Measurements from ENCODE around the gene GIMAP4.

GIMAP4 gene

GRCh38 chr7:150566123-150566522 is 1.1 kb upstream of the GIMAP4 start:
- H3K4me3 ChIP-seq (replicated peaks; ENCODE audit: insufficient read depth, low read length), result no peak overlapping the region
- no peak overlapping the region for H3K27ac ChIP-seq (replicated peaks)
- DNase-seq (ENCODE audit: low read depth in 1 of 2, low spot score in 1 of 2), result no peak
- TF ChIP-seq, protein P1, sequence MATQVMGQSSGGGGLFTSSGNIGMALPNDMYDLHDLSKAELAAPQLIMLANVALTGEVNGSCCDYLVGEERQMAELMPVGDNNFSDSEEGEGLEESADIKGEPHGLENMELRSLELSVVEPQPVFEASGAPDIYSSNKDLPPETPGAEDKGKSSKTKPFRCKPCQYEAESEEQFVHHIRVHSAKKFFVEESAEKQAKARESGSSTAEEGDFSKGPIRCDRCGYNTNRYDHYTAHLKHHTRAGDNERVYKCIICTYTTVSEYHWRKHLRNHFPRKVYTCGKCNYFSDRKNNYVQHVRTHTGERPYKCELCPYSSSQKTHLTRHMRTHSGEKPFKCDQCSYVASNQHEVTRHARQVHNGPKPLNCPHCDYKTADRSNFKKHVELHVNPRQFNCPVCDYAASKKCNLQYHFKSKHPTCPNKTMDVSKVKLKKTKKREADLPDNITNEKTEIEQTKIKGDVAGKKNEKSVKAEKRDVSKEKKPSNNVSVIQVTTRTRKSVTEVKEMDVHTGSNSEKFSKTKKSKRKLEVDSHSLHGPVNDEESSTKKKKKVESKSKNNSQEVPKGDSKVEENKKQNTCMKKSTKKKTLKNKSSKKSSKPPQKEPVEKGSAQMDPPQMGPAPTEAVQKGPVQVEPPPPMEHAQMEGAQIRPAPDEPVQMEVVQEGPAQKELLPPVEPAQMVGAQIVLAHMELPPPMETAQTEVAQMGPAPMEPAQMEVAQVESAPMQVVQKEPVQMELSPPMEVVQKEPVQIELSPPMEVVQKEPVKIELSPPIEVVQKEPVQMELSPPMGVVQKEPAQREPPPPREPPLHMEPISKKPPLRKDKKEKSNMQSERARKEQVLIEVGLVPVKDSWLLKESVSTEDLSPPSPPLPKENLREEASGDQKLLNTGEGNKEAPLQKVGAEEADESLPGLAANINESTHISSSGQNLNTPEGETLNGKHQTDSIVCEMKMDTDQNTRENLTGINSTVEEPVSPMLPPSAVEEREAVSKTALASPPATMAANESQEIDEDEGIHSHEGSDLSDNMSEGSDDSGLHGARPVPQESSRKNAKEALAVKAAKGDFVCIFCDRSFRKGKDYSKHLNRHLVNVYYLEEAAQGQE (IDR thresholded peaks at IDR 0.05; ENCODE audit: insufficient replicate concordance, low read depth), result no peak
- TF ChIP-seq GABPA (IDR thresholded peaks at IDR 0.05; ENCODE audit: low read depth) (no peak), SPI1 (IDR thresholded peaks at IDR 0.05; ENCODE audit: borderline replicate concordance, low read depth) (no peak), POLR2AphosphoS5 (IDR thresholded peaks at IDR 0.05; ENCODE audit: low read depth) (no peak)
- TF ChIP-seq, protein P2, sequence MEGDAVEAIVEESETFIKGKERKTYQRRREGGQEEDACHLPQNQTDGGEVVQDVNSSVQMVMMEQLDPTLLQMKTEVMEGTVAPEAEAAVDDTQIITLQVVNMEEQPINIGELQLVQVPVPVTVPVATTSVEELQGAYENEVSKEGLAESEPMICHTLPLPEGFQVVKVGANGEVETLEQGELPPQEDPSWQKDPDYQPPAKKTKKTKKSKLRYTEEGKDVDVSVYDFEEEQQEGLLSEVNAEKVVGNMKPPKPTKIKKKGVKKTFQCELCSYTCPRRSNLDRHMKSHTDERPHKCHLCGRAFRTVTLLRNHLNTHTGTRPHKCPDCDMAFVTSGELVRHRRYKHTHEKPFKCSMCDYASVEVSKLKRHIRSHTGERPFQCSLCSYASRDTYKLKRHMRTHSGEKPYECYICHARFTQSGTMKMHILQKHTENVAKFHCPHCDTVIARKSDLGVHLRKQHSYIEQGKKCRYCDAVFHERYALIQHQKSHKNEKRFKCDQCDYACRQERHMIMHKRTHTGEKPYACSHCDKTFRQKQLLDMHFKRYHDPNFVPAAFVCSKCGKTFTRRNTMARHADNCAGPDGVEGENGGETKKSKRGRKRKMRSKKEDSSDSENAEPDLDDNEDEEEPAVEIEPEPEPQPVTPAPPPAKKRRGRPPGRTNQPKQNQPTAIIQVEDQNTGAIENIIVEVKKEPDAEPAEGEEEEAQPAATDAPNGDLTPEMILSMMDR (IDR thresholded peaks at IDR 0.05; ENCODE audit: insufficient read depth, low read length), result no peak
- H3K27me3 ChIP-seq (ENCODE audit: insufficient read depth, poor library complexity, severe bottlenecking), result no peaks in the 10 kb centered on the region

DNA sequence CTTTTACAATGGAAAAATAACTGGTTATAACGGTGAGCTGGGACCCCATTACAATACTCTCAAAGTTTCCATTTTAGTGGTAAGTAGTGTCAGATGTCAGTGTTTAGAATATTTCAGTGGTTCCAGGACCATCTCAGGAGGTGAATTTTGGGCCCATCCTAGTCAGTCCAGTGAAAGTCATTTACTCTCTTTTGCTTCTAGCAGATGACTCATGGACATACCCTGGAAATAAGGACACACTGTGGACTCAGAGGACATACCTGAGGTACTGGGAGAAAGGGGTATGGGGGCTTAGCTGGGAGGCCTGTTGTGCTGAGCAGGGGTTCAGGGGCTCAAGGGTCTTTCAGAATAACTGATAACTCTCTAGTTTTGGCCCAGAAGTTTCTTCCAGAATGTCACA is 618 bp upstream of the GIMAP4 start:
- no peak for DNase-seq (ENCODE audit: low read depth in 1 of 2, low spot score in 1 of 2)
- Histone ChIP-seq H3K27me3 (ENCODE audit: insufficient read depth, poor library complexity, severe bottlenecking) (no peaks in the 10 kb centered on the region), H3K27ac (replicated peaks) (no peak overlapping the region), H3K4me3 (replicated peaks; ENCODE audit: insufficient read depth, low read length) (no peak overlapping the region)
- TF ChIP-seq GABPA (IDR thresholded peaks at IDR 0.05; ENCODE audit: low read depth) (no peak), POLR2AphosphoS5 (IDR thresholded peaks at IDR 0.05; ENCODE audit: low read depth) (no peak)

GRCh38 chr7:150567871-150568301 is 696 bp downstream of the GIMAP4 start:
- Histone ChIP-seq H3K27ac (replicated peaks) (no peak overlapping the region), H3K4me3 (replicated peaks; ENCODE audit: insufficient read depth, low read length) (no peak overlapping the region), H3K27me3 (ENCODE audit: insufficient read depth, poor library complexity, severe bottlenecking) (no peaks in the 10 kb centered on the region)
- no peak for DNase-seq (ENCODE audit: low read depth in 1 of 2, low spot score in 1 of 2)
- no peak for TF ChIP-seq SPI1 (IDR thresholded peaks at IDR 0.05; ENCODE audit: borderline replicate concordance, low read depth)
- no peak for TF ChIP-seq GABPA (IDR thresholded peaks at IDR 0.05; ENCODE audit: low read depth)
- TF ChIP-seq, protein P1 (IDR thresholded peaks at IDR 0.05; ENCODE audit: insufficient replicate concordance, low read depth), result no peak
- TF ChIP-seq, protein P2 (IDR thresholded peaks at IDR 0.05; ENCODE audit: insufficient read depth, low read length), result no peak
- TF ChIP-seq POLR2AphosphoS5 (IDR thresholded peaks at IDR 0.05; ENCODE audit: low read depth), result no peak

- no peak overlapping the region for H3K27ac ChIP-seq (replicated peaks)
- no peaks in the 10 kb centered on the region for H3K27me3 ChIP-seq (ENCODE audit: insufficient read depth, poor library complexity, severe bottlenecking)
- H3K4me3 ChIP-seq (replicated peaks; ENCODE audit: insufficient read depth, low read length), result no peak overlapping the region
Observed at GRCh38 chr7:150568714-150569113, 1.5 kb downstream of the GIMAP4 start.

More at GRCh38 chr7:150568714-150569113, 1.5 kb downstream of the GIMAP4 start:
- no peak for DNase-seq (ENCODE audit: low read depth in 1 of 2, low spot score in 1 of 2)
- TF ChIP-seq, protein P2 (IDR thresholded peaks at IDR 0.05; ENCODE audit: insufficient read depth, low read length), result no peak
- no peak for TF ChIP-seq POLR2AphosphoS5 (IDR thresholded peaks at IDR 0.05; ENCODE audit: low read depth)

Data from HL-60 (cell line).